Measurements from ENCODE around the gene ATG4D. TPM values are rescaled to one million over a fixed set of nuclear protein-coding genes. Genes with fewer than 3 reads are reported as not detected.

Gene ATG4D
- total and polyA plus RNA-seq, 7 donors: 11.4 to 82.5 (median 25.5) TPM

- 51 to 66% methylated on average over 13 of the region's 13 CpGs for WGBS, 2 donors
- H3K4me3 ChIP-seq: no peak overlapping the region
- H3K27me3 ChIP-seq: no peaks in the 10 kb centered on the region
- no peaks in the 10 kb centered on the region for H3K9me3 ChIP-seq
- TF ChIP-seq CTCF (IDR thresholded peaks at IDR 0.05): no peak
- TF ChIP-seq POLR2A (IDR thresholded peaks at IDR 0.05): no peak
- TF ChIP-seq POLR2AphosphoS5 (IDR thresholded peaks at IDR 0.05): no peak
- TF ChIP-seq EP300 (IDR thresholded peaks at IDR 0.05): no peak
- no peak overlapping the region for H3K27ac ChIP-seq
- intact Hi-C loops (cut with DNase I): no loop called here
- peaks cover 32 to 100% (median 52%) of the 10 kb centered on the region in 4 donors for H3K36me3 ChIP-seq
- DNase-seq: no peak
- H3K4me1 ChIP-seq: no peaks in the 10 kb centered on the region
These were observed 9.5 kb downstream of the ATG4D start for GRCh38 chr19:10553087-10553667.

- intact Hi-C loops (cut with DNase I): no loop called here
- no peak overlapping the region for H3K4me3 ChIP-seq
- DNase-seq: no peak
- H3K27me3 ChIP-seq: no peaks in the 10 kb centered on the region
- 39 to 70% methylated on average over 12 of the region's 12 CpGs for WGBS, 2 donors
- no peaks in the 10 kb centered on the region for H3K4me1 ChIP-seq
- peaks cover 31 to 100% (median 48%) of the 10 kb centered on the region in 4 donors for H3K36me3 ChIP-seq
- no peak overlapping the region for H3K27ac ChIP-seq
- TF ChIP-seq POLR2A (IDR thresholded peaks at IDR 0.05) (no peak), CTCF (IDR thresholded peaks at IDR 0.05) (no peak), POLR2AphosphoS5 (IDR thresholded peaks at IDR 0.05) (no peak), EP300 (IDR thresholded peaks at IDR 0.05) (no peak)
- no peaks in the 10 kb centered on the region for H3K9me3 ChIP-seq
These were observed 10.3 kb downstream of the ATG4D start for GRCh38 chr19:10553943-10554381.

GRCh38 chr19:10554760-10555609, 11.3 kb downstream of the ATG4D start:
- Histone ChIP-seq H3K36me3 (peaks cover 35 to 100% (median 48%) of the 10 kb centered on the region in 4 donors), H3K27me3 (no peaks in the 10 kb centered on the region), H3K4me1 (no peaks in the 10 kb centered on the region), H3K27ac (no peak overlapping the region), H3K4me3 (no peak overlapping the region), H3K9me3 (no peaks in the 10 kb centered on the region)
- WGBS, 2 donors: 71 to 83% methylated on average over 30 of the region's 30 CpGs
- TF ChIP-seq POLR2A (IDR thresholded peaks at IDR 0.05) (no peak), POLR2AphosphoS5 (IDR thresholded peaks at IDR 0.05) (no peak), EP300 (IDR thresholded peaks at IDR 0.05) (no peak), CTCF (IDR thresholded peaks at IDR 0.05) (no peak)
- intact Hi-C loops (cut with DNase I): no loop called here
- DNase-seq: no peak

GRCh38 chr19:10555610-10555973, 11.9 kb downstream of the ATG4D start:
- H3K4me3 ChIP-seq: no peak overlapping the region
- no peak for DNase-seq
- TF ChIP-seq POLR2AphosphoS5 (IDR thresholded peaks at IDR 0.05) (no peak), EP300 (IDR thresholded peaks at IDR 0.05) (no peak), POLR2A (IDR thresholded peaks at IDR 0.05) (no peak), CTCF (IDR thresholded peaks at IDR 0.05) (no peak)
- WGBS, 2 donors: 73 to 86% methylated on average over 7 of the region's 7 CpGs
- no peaks in the 10 kb centered on the region for H3K9me3 ChIP-seq
- H3K4me1 ChIP-seq: no peaks in the 10 kb centered on the region
- H3K36me3 ChIP-seq: peaks cover 33 to 100% (median 49%) of the 10 kb centered on the region in 4 donors
- intact Hi-C loops (cut with DNase I): no loop called here
- no peaks in the 10 kb centered on the region for H3K27me3 ChIP-seq
- H3K27ac ChIP-seq: no peak overlapping the region

All from sigmoid colon (tissue), 7 donors.